IgD-negative memory B cell (primary cell): ENCODE data around the gene NLRP6. TPM values are rescaled to one million over a fixed set of nuclear protein-coding genes. Genes with fewer than 3 reads are reported as not detected.
"Not testable (repeated sequence)": the region's sequence is repeated elsewhere in the genome, so short reads cannot be mapped to it uniquely, and the experiment has no call there.

ENCODE experiments used
- H3K27ac Mint-ChIP-seq, 3 donors: one replicate each; pipeline ENCODE4 v1.8.0; 2020 to 2022; ENCODE audit warnings: mild to moderate bottlenecking in 3 of 3, mixed read lengths in 3 of 3, moderate library complexity in 1 of 3
- H3K27me3 Mint-ChIP-seq: one replicate; pipeline ENCODE4 v1.8.0; 2021; ENCODE audit warnings: mixed read lengths
- H3K36me3 Mint-ChIP-seq: one replicate; pipeline ENCODE4 v1.8.0; 2020; ENCODE audit warnings: mild to moderate bottlenecking, mixed read lengths
- H3K4me1 Mint-ChIP-seq, 3 donors: one replicate each; pipeline ENCODE4 v1.8.0; 2020 to 2022; ENCODE audit warnings: mixed read lengths in 3 of 3, mild to moderate bottlenecking in 1 of 3
- H3K4me3 Mint-ChIP-seq, 4 donors: one replicate each; pipeline ENCODE4 v1.8.0; 2020 to 2022; ENCODE audit warnings: mild to moderate bottlenecking in 4 of 4, mixed read lengths in 4 of 4, moderate library complexity in 3 of 4
- H3K9me3 Mint-ChIP-seq, 3 donors: one replicate each; pipeline ENCODE4 v1.8.0; 2020 to 2021; ENCODE audit warnings: mixed read lengths in 3 of 3, mild to moderate bottlenecking in 1 of 3
- polyA plus RNA-seq: library from polyadenylated mRNA; unstranded; fragments of 300-500 nt; fragmentation: Illumina TruSeq; gene quantifications from one replicate; pipeline ENCODE4 v1.2.3, GENCODE V29; 2021

NLRP6 gene
- polyA plus RNA-seq, 1 donor from 2014 or later: 5.9 TPM

- Mint-ChIP-seq H3K4me3 (no peak overlapping the region), H3K4me1 (peaks cover 4 to 19% (median 4%) of the 10 kb centered on the region in 3 donors), H3K27me3 (no peaks in the 10 kb centered on the region), H3K36me3 (peaks cover 4% of the 10 kb centered on the region), H3K27ac (peak overlapping the region in 1 of 3 donors; percentile 70), H3K9me3 (no peaks in the 10 kb centered on the region)
These were observed 27.4 kb upstream of the NLRP6 start for GRCh38 chr11:250740-251299.

GRCh38 chr11:251550-251949, 26.7 kb upstream of the NLRP6 start:
- H3K9me3 Mint-ChIP-seq: no peaks in the 10 kb centered on the region
- H3K4me3 Mint-ChIP-seq: no peak overlapping the region
- no peak overlapping the region for H3K27ac Mint-ChIP-seq
- H3K27me3 Mint-ChIP-seq: no peaks in the 10 kb centered on the region
- H3K4me1 Mint-ChIP-seq: peaks cover 2 to 19% (median 4%) of the 10 kb centered on the region in 3 donors
- H3K36me3 Mint-ChIP-seq: peaks cover 2% of the 10 kb centered on the region

- H3K27me3 Mint-ChIP-seq: no peaks in the 10 kb centered on the region
- H3K27ac Mint-ChIP-seq: peak overlapping the region in 1 of 3 donors; percentile 77
- H3K4me3 Mint-ChIP-seq: no peak overlapping the region
- H3K4me1 Mint-ChIP-seq: peaks cover 7 to 24% (median 9%) of the 10 kb centered on the region in 3 donors
- H3K36me3 Mint-ChIP-seq: no peaks in the 10 kb centered on the region
- H3K9me3 Mint-ChIP-seq: no peaks in the 10 kb centered on the region
These were observed 25.5 kb upstream of the NLRP6 start for GRCh38 chr11:252666-253065.

GRCh38 chr11:253160-253885, 24.9 kb upstream of the NLRP6 start:
- H3K27ac Mint-ChIP-seq: peak overlapping the region in 1 of 3 donors; percentile 77
- H3K4me1 Mint-ChIP-seq: peaks cover 12 to 28% (median 14%) of the 10 kb centered on the region in 3 donors
- H3K36me3 Mint-ChIP-seq: no peaks in the 10 kb centered on the region
- H3K9me3 Mint-ChIP-seq: no peaks in the 10 kb centered on the region
- no peak overlapping the region for H3K4me3 Mint-ChIP-seq
- no peaks in the 10 kb centered on the region for H3K27me3 Mint-ChIP-seq

GRCh38 chr11:253886-254270, 24.3 kb upstream of the NLRP6 start:
- Mint-ChIP-seq H3K27ac (no peak overlapping the region), H3K27me3 (no peaks in the 10 kb centered on the region), H3K9me3 (no peaks in the 10 kb centered on the region), H3K4me1 (peaks cover 13 to 28% (median 14%) of the 10 kb centered on the region in 3 donors), H3K4me3 (no peak overlapping the region), H3K36me3 (no peaks in the 10 kb centered on the region)

DNA sequence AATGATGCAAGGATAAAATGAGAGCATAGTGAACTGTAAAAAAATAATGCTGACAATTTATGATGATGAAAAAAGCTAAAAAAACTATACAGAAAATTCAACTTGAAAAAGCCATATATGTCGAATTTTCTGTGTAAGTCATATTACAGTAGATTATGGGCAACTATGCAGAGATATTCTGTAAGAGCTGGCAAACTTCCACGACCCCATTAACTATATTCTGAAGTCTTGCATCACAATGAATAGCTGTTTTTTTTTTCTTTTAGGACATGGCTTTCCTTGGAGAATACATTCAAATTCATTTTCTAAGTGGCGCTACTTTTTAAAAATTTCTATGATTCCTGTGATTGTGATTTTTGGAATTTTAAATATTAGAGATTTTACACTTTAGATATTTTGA, 23.0 kb upstream of the NLRP6 start:
- Mint-ChIP-seq H3K4me1 (peaks cover 13 to 28% (median 14%) of the 10 kb centered on the region in 3 donors), H3K9me3 (no peaks in the 10 kb centered on the region), H3K4me3 (no peak overlapping the region), H3K27ac (no peak overlapping the region), H3K27me3 (no peaks in the 10 kb centered on the region), H3K36me3 (no peaks in the 10 kb centered on the region)

DNA sequence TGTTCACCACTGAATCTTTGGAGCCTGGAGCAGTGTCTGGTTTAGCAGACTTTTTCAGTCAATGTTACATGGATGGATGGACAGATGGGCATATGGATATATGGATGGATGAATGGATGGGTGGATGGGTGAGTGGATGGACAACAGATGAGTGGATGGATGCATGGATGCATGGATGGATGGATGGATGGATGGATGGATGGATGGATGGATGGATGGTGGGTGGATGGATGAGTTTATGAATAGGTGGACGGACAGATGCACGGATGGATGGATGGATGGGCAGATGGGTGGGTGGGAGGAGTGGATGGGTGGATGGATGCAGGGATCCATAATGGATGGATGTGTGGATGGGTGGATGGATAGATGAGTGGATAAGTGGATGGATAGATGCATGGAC, 22.4 kb upstream of the NLRP6 start:
- Mint-ChIP-seq H3K27ac (no peak overlapping the region), H3K4me1 (peaks cover 13 to 24% (median 14%) of the 10 kb centered on the region in 3 donors), H3K4me3 (peak overlapping the region in 1 of 4 donors; percentile 17), H3K9me3 (no peaks in the 10 kb centered on the region), H3K27me3 (no peaks in the 10 kb centered on the region), H3K36me3 (no peaks in the 10 kb centered on the region)

GRCh38 chr11:256952-257737, 21.1 kb upstream of the NLRP6 start:
- Mint-ChIP-seq H3K27ac (peak overlapping the region in 1 of 3 donors; percentile 2), H3K4me3 (peak overlapping the region in 2 of 4 donors; percentile 47 to 67), H3K36me3 (no peaks in the 10 kb centered on the region), H3K4me1 (peaks cover 11 to 18% (median 14%) of the 10 kb centered on the region in 3 donors), H3K27me3 (no peaks in the 10 kb centered on the region), H3K9me3 (peaks cover 0 to 3% (median 2%) of the 10 kb centered on the region in 3 donors)

- Mint-ChIP-seq H3K27me3 (no peaks in the 10 kb centered on the region), H3K4me1 (peaks cover 11 to 18% (median 14%) of the 10 kb centered on the region in 3 donors), H3K4me3 (peak overlapping the region in 1 of 4 donors; percentile 41), H3K36me3 (no peaks in the 10 kb centered on the region), H3K9me3 (peaks cover 0 to 4% (median 3%) of the 10 kb centered on the region in 3 donors), H3K27ac (peak overlapping the region in 1 of 3 donors; percentile 2)
These were observed 20.3 kb upstream of the NLRP6 start for GRCh38 chr11:257766-258493.

DNA sequence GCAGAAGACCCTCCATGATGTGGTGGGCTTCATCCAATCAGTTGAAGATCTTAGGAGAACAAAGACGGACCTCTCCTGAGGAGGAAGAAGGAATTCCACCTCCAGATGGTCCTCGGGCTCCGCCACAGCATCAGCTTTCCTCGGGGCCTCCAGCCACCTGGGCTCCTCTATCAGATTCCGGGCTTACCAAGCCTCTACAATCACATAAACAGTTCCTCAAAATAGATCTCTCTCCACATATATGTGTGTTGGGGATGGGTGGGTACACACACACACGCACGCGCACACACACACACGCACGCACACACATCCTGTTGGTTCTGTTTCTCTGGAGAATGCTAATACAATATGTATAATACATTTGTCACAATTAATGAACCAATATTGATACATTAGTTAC, 18.8 kb upstream of the NLRP6 start:
- Mint-ChIP-seq H3K4me1 (peaks cover 11 to 18% (median 14%) of the 10 kb centered on the region in 3 donors), H3K4me3 (no peak overlapping the region), H3K27ac (no peak overlapping the region), H3K9me3 (peaks cover 0 to 4% (median 3%) of the 10 kb centered on the region in 3 donors), H3K36me3 (no peaks in the 10 kb centered on the region), H3K27me3 (no peaks in the 10 kb centered on the region)

DNA sequence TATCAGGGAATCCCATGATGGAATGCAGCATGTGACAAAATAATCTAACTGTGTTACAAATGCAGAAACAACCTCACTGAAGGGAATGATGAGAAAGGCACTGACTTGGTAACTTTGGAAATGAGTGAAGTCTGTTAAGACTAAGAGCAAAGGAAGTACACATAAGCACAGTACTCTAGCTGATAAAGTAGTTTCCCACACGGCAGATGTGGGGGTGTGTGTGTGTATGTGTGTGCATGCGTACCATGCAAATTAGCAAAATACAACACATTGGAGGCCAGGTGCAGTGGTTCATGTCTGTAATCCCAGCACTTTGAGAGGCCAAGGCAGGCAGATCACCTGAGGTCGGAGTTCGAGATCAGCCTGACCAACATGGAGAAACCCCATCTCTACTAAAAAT, 16.6 kb upstream of the NLRP6 start:
- peaks cover 9 to 11% (median 10%) of the 10 kb centered on the region in 3 donors for H3K4me1 Mint-ChIP-seq
- no peaks in the 10 kb centered on the region for H3K36me3 Mint-ChIP-seq
- H3K9me3 Mint-ChIP-seq: peaks cover 0 to 4% (median 3%) of the 10 kb centered on the region in 3 donors
- no peak overlapping the region for H3K4me3 Mint-ChIP-seq
- peak overlapping the region in 1 of 3 donors; percentile 39 for H3K27ac Mint-ChIP-seq
- H3K27me3 Mint-ChIP-seq: no peaks in the 10 kb centered on the region

GRCh38 chr11:266676-267439, 11.3 kb upstream of the NLRP6 start:
- peak overlapping the region; percentile 46 to 96 (median 95) for H3K27ac Mint-ChIP-seq
- no peaks in the 10 kb centered on the region for H3K36me3 Mint-ChIP-seq
- peaks cover 9 to 12% (median 11%) of the 10 kb centered on the region in 3 donors for H3K4me1 Mint-ChIP-seq
- peaks cover 0 to 2% (median 0%) of the 10 kb centered on the region in 3 donors for H3K9me3 Mint-ChIP-seq
- peak overlapping the region in 3 of 4 donors; percentile 67 to 74 (median 74) for H3K4me3 Mint-ChIP-seq
- H3K27me3 Mint-ChIP-seq: no peaks in the 10 kb centered on the region

- H3K36me3 Mint-ChIP-seq: no peaks in the 10 kb centered on the region
- H3K9me3 Mint-ChIP-seq: no peaks in the 10 kb centered on the region
- H3K27me3 Mint-ChIP-seq: no peaks in the 10 kb centered on the region
- peak overlapping the region; percentile 88 to 97 (median 92) for H3K4me3 Mint-ChIP-seq
- H3K4me1 Mint-ChIP-seq: peaks cover 9 to 12% (median 12%) of the 10 kb centered on the region in 3 donors
- peak overlapping the region; percentile 95 to 98 (median 96) for H3K27ac Mint-ChIP-seq
These were observed 10.7 kb upstream of the NLRP6 start for GRCh38 chr11:267491-267994.

- Mint-ChIP-seq H3K4me1 (peaks cover 9 to 12% (median 12%) of the 10 kb centered on the region in 3 donors), H3K4me3 (peak overlapping the region; percentile 88 to 97 (median 92)), H3K27ac (peak overlapping the region; percentile 95 to 98 (median 96))
- H3K27me3 Mint-ChIP-seq, H3K9me3 Mint-ChIP-seq, H3K36me3 Mint-ChIP-seq: not testable (repeated sequence)
These were observed 9.5 kb upstream of the NLRP6 start for GRCh38 chr11:268716-269145.
